HAP-1 (cell line): ENCODE data around the gene SLC2A14.
"Not testable (repeated sequence)": the region's sequence is repeated elsewhere in the genome, so short reads cannot be mapped to it uniquely, and the experiment has no call there.

ENCODE experiments used
- DNase-seq, 2 experiments: peaks; one replicate each; pipeline ENCODE4 v3.0.0-alpha.2; 2016 to 2020; ENCODE audit warnings: low spot score in 2 of 2
- H3K27me3 ChIP-seq: fragments of 250-450 bp; sonication (Bioruptor Pico); 2 replicates; pipeline ENCODE4 v1.5.1; 2020; ENCODE audit warnings: low read depth, mild to moderate bottlenecking, moderate library complexity
- H3K36me3 ChIP-seq: fragments of 250-450 bp; sonication (Bioruptor Pico); replicated peaks from 2 replicates; pipeline ENCODE4 v1.5.1; 2020; ENCODE audit warnings: mild to moderate bottlenecking
- H3K4me1 ChIP-seq: fragments of 250-450 bp; sonication (Bioruptor Pico); 2 replicates; pipeline ENCODE4 v1.5.1; 2020; ENCODE audit warnings: mild to moderate bottlenecking
- H3K4me3 ChIP-seq: fragments of 250-450 bp; sonication (Bioruptor Pico); 2 replicates; pipeline ENCODE4 v1.5.1; 2020; ENCODE audit warnings: mild to moderate bottlenecking, moderate library complexity
- H3K9me3 ChIP-seq: fragments of 250-450 bp; sonication (Bioruptor Pico); 2 replicates; pipeline ENCODE4 v1.5.1; 2020; ENCODE audit warnings: mild to moderate bottlenecking, moderate library complexity
- in situ Hi-C: fragments of 300-500 bp; cut with MboI; formaldehyde crosslinking; loops from 3 replicates; pipeline ENCODE4 v1.14.3; 2020; ENCODE audit warnings: low sequenced_read_pairs, inconsistent platforms, mixed read lengths

SLC2A14 gene

DNA sequence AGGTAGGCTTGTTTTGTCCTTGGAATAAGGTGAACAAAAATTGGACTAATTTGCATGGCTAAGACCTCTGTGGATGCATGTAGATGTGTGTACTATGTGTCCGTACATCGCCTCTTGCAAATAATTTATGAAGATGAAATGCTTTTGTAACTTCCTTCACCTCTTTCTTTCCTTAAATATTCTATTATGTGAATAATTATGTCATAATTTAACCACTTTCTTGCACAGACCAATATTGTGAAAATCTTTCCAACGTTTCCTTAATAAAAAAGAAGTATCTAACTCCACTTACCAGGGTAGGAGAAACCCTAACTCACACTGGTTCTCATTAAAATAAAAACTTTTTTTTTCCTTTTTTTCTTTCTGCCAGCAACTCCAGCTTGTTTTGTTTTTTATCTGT lies 79.5 kb downstream of the SLC2A14 start:
- DNase-seq: no peak
- Histone ChIP-seq H3K9me3 (no peaks in the 10 kb centered on the region), H3K4me3 (no peak overlapping the region), H3K27me3 (no peaks in the 10 kb centered on the region), H3K36me3 (no peaks in the 10 kb centered on the region), H3K4me1 (peaks cover 8% of the 10 kb centered on the region)
- in situ Hi-C loops: no loop called here

DNA sequence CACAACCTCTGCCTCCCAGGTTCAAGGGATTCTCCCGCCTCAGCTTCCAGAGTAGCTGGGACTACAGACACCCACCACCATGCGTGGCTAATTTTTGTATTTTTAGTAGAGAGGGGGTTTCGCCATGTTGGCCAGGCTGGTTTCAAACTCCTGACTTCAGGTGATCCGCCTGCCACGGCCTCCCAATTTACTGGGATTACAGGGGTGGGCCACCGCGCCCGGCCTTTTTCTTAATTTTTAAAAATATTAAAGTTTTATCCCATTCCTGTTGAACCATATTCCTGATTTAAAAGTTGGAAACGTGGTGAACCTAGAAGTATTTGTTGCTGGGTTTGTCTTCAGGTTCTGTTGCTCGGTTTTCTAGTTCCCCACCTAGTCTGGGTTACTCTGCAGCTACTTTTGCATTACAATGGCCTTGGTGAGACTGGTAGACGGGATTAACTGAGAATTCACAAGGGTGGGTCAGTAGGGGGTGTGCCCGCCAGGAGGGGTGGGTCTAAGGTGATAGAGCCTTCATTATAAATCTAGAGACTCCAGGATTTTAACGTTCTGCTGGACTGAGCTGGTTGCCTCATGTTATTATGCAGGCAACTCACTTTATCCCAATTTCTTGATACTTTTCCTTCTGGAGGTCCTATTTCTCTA lies 83.7 kb downstream of the SLC2A14 start, which contains the start of gene NANOG:
Gene NANOG, plus strand, starts transcription at position 519 of the 645 bp plus-strand sequence. CDS start 213 bp downstream, outside the sequence.
- H3K9me3 ChIP-seq, in situ Hi-C loops, H3K4me1 ChIP-seq, H3K36me3 ChIP-seq, H3K4me3 ChIP-seq, H3K27me3 ChIP-seq: not testable (repeated sequence)
- peak in 1 of 2 experiments; percentile 51 for DNase-seq

DNA sequence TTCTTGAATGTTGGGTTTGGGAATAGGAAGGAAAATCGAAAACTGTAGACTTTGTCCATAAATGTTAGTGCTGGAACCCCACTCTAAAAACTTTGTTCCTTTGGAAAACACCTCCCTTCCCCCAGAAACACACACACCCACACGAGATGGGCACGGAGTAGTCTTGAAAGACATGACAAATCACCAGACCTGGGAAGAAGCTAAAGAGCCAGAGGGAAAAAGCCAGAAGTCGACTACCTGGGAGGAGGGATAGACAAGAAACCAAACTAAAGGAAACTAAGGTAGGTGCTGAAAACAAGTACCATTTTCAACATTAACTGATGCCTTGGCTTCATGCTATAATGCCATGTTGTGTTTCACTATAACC lies 84.4 kb downstream of the SLC2A14 start:
- H3K9me3 ChIP-seq: no peaks in the 10 kb centered on the region
- DNase-seq: no peak
- H3K4me3 ChIP-seq: no peak overlapping the region
- peaks cover 10% of the 10 kb centered on the region for H3K4me1 ChIP-seq
- in situ Hi-C loops: no loop called here
- H3K36me3 ChIP-seq: no peaks in the 10 kb centered on the region
- H3K27me3 ChIP-seq: no peaks in the 10 kb centered on the region

DNA sequence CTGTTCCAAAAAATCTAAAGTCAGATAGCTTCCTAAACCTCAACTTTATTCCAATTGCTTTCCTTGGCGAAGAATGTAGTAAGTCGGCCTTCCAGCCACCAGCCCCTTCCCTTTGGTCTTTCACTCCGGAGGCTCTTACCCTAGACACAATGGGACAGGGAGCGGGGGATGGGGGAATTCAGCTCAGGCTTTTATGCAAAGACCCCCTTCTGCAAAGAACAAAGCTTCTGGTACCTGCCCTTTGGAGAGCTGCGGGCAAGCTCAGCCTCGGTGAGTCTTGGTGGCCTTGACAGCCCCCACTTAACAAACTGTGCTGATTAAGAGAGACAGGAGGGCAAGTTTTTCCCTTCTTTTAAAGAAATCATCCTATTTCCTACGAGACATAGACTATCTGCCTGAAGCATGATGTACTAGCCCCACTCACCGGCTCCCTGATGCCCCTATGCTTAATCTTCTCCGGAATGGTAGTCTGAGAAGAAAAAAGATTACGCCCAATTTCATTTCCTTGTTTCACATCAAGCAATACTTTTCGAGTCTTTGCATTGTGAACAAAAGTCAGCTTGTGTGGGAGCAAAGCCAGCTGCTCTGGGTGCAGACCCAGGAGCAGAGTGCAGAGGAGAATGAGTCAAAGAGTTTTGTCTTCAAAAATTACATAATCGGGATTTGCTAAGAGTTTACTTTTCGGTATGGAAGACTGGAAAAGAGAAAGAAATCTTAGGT lies 85.0 kb downstream of the SLC2A14 start:
- Histone ChIP-seq H3K36me3 (no peaks in the 10 kb centered on the region), H3K4me1 (peaks cover 10% of the 10 kb centered on the region), H3K27me3 (no peaks in the 10 kb centered on the region), H3K9me3 (no peaks in the 10 kb centered on the region), H3K4me3 (no peak overlapping the region)
- DNase-seq: peak in 1 of 2 experiments; percentile 10
- in situ Hi-C loops: no loop called here

DNA sequence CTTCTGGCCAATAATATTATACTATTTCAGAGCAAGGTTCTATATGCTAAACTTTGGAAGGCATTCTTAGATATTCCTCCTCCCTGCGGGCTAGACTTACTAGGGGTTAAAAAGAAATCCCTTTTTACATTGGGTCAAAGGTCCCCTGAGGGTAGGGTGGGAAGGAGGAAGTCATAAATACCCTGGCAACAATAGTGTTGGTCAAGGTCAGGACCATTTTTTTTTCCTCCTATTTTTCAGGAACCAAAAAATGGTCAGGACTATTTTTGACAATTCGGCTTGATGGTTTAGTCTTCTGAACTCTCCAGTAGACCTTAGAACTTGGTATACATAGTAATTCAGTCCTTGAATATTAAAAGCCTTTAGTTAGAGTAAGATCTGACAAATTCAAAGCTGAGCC lies 88.0 kb downstream of the SLC2A14 start:
- H3K4me1 ChIP-seq: peaks cover 10% of the 10 kb centered on the region
- DNase-seq: no peak
- no peaks in the 10 kb centered on the region for H3K27me3 ChIP-seq
- H3K36me3 ChIP-seq: no peaks in the 10 kb centered on the region
- no peaks in the 10 kb centered on the region for H3K9me3 ChIP-seq
- no peak overlapping the region for H3K4me3 ChIP-seq
- in situ Hi-C loops: no loop called here

DNA sequence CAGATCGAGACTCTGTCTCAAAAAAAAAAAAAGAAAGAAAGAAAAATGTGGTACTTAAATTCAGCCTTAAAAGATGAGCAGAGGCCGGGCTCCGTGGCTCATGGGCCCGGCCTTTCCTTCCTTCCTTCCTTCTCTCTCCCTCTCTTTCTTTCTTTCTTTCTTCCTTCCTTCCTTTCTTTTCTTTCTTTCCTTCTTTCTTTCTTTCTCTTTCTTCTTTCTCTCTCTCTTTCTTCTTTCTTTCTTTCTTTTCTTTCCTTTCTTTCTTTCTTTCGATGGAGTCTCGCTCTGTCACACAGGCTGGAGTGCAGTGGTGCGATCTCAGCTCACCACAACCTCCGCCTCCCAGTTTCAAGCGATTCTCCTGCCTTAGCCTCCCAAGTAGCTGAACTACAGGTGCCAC lies 89.3 kb downstream of the SLC2A14 start:
- H3K4me3 ChIP-seq, in situ Hi-C loops: not testable (repeated sequence)

DNA sequence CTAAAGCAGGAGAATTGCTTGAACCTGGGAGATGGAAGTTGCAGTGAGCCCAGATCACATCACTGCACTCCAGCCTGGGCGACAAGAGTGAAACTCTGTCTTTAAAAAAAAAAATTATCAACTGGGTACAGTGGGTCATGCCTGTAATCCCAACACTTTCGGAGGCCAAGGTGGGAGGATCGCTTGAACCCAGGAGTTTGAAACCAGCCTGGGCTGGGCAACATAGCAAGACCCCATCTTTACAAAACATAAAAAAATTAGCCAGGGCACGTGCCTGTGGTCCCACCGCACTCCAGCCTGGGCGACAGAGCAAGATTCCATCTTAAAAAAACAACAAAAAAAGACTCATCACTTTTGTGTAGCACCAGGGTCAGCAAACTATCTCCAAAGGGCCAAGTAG lies 90.7 kb downstream of the SLC2A14 start:
- DNase-seq: no peak
- Histone ChIP-seq H3K36me3 (no peaks in the 10 kb centered on the region), H3K4me3 (no peak overlapping the region), H3K27me3 (no peaks in the 10 kb centered on the region), H3K4me1 (no peaks in the 10 kb centered on the region), H3K9me3 (no peaks in the 10 kb centered on the region)
- in situ Hi-C loops: no loop called here

More for the DNA sequence above, 89.3 kb downstream of the SLC2A14 start:
- H3K27me3 ChIP-seq, DNase-seq, H3K36me3 ChIP-seq, H3K9me3 ChIP-seq, H3K4me1 ChIP-seq: not testable (repeated sequence)

DNA sequence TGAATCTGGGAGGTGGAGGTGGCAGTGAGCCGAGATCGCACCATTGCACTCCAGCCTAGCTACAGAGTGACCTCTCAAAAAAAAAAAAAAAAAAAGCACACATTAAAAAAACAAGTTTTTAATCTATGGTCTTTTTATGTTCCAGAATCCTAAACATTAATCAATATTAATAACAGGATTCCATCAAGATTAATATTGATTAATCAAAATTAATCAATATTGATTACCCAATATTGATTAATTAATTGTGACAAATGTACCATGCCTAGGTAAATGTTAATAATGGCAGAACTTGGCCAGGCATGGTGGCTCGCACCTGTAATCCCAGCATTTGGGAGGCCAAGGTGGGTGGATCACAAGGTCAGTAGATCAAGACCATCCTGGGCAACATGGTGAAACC lies 91.4 kb downstream of the SLC2A14 start:
- in situ Hi-C loops: no loop called here
- H3K4me3 ChIP-seq: no peak overlapping the region
- no peaks in the 10 kb centered on the region for H3K36me3 ChIP-seq
- H3K4me1 ChIP-seq: no peaks in the 10 kb centered on the region
- no peaks in the 10 kb centered on the region for H3K27me3 ChIP-seq
- H3K9me3 ChIP-seq: no peaks in the 10 kb centered on the region
- no peak for DNase-seq

DNA sequence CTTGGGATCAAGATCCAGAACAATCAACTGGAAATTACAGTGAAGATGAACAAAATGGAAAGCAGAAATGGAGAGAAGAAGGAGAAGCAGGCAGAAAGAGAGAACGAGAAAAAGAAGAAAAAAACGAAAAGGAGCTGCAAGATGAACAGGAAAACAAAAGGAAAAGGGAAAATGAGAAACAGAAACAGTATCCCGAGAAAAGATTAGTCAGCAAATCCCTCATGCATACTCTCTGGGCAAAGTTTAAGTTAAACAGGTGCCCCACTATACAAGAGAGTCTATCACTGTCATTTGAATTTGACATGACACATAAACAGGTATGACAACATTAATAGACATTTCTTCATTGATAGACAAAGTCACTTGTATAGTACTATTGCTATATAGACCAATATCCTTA lies 102.7 kb downstream of the SLC2A14 start:
- Histone ChIP-seq H3K9me3 (no peaks in the 10 kb centered on the region), H3K27me3 (no peaks in the 10 kb centered on the region), H3K4me3 (no peak overlapping the region), H3K36me3 (no peaks in the 10 kb centered on the region), H3K4me1 (no peaks in the 10 kb centered on the region)
- DNase-seq: no peak
- in situ Hi-C loops: no loop called here
